GM12865 (cell line): ENCODE results near the gene MICAL3.

ENCODE experiments used
- DNase-seq: peaks from one replicate; pipeline ENCODE4 v3.0.0; 2010; ENCODE audit warnings: low read depth
- H3K4me3 ChIP-seq: 2 replicates; pipeline ENCODE4 v1.5.1; 2011; ENCODE audit warnings: mild to moderate bottlenecking, low read depth, low read length, control low read depth
- TF ChIP-seq, protein P1 (sequence below): IDR thresholded peaks from 2 replicates; pipeline ENCODE4 v1.5.1; 2011; ENCODE audit warnings: low read length, control low read depth, low read depth, inconsistent platforms; ENCODE audit not compliant: insufficient read depth; ENCODE audit errors: missing control alignments

The MICAL3 gene

DNA sequence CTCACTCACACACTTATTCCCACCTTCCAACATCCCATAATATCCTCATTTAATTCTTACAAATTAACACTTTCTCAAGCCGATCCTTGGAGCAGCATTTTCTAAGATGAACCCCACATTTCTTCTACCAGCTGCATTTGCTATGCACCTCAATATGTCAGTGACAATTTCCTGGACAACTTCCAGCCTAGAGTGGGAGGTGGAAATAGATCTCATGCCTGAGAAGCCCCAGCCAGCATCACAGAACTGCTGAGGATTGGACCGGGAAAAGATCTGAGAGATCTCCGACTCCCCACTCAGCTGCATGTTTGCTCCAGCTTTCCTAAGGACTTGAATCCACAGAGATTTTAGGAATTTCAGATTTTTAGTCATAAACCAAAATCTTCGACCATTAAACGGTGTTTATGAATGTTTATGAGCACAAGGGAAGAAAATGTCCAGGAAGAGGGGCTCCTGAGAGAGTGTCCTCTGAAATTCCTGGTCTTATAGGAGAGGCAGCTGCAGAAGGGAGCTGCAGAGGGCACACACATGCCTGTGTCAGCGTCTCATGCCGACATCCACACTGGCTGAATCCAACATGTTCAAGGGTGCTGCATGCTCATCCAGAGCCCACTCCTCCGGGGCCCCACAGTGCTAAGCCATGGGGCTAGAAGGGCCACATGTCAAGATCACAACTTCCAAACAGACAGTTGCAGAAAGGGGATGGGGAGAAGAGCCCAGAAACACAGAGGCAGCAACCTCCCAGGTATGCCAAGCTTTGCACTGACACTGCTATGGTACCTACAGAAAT is 68.6 kb downstream of the MICAL3 start:
- TF ChIP-seq, protein P1, sequence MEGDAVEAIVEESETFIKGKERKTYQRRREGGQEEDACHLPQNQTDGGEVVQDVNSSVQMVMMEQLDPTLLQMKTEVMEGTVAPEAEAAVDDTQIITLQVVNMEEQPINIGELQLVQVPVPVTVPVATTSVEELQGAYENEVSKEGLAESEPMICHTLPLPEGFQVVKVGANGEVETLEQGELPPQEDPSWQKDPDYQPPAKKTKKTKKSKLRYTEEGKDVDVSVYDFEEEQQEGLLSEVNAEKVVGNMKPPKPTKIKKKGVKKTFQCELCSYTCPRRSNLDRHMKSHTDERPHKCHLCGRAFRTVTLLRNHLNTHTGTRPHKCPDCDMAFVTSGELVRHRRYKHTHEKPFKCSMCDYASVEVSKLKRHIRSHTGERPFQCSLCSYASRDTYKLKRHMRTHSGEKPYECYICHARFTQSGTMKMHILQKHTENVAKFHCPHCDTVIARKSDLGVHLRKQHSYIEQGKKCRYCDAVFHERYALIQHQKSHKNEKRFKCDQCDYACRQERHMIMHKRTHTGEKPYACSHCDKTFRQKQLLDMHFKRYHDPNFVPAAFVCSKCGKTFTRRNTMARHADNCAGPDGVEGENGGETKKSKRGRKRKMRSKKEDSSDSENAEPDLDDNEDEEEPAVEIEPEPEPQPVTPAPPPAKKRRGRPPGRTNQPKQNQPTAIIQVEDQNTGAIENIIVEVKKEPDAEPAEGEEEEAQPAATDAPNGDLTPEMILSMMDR, result no peak
- DNase-seq, result no peak
- H3K4me3 ChIP-seq, result no peak overlapping the region

DNA sequence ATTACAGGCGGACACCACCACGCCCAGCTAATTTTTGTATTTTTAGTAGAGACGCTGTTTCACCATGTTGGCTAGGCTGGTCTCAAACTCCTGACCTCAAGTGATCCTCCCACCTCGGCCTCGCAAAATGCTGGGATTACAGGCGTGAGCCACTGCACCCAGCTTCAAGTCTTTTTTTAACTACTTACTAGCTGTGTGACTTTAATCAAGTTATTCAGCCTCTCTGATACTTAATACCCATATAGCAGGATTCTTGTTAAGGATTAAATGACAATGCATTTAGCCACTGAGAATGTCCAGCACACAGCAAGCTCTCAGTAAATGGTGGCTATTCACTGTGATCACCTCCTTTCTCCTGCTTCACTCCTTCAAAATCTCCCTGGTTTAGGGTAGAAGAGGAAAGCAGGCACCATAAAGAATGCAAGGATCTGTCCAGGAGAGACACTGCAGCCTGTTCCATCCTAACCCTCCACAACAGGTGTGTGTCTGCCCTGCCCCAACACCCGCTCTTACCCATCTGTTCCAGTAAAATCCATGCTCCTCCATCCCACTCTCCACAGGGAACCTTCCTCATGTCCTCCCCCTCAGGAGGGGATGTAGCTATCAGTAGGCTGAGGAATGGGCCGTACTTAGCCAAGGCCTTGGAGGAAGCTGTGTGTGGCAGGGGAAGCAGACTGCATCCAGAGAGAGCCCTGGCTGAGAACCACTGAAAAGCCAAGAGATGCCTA is 69.3 kb downstream of the MICAL3 start:
- no peak for DNase-seq
- TF ChIP-seq, protein P1, result no peak
- no peak overlapping the region for H3K4me3 ChIP-seq

DNA sequence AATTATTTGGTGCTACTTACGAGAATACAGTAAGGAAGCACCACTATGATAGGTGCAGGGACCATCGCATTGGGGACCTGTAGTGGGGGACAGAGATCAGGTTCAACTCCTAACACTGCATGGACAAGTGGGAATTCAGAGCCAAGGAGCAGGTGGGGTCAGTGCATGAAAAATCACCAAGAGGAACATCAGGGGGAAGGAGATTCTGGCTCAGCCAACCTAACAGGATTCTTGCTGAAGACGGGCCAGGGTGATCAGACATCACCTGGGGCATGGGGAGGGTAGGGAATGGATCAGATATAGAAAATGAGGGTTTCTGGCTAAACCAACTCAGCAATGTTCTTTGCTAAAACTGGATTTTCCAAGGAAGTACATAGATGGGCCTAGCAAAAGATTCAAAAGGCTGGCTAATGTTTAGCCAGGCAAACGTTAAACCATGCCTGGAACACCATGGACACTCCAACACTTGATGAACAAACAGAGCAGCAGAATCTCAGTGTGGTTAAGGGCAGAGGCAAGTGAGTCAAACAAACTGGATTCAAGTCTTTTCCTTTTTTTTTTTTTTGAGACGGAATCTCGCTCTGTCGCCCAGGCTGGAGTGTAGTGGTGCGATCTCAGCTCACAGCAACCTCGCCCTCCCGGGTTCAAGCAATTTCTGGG is 70.0 kb downstream of the MICAL3 start:
- H3K4me3 ChIP-seq, result no peak overlapping the region
- DNase-seq, result no peak
- TF ChIP-seq, protein P1, result no peak

DNA sequence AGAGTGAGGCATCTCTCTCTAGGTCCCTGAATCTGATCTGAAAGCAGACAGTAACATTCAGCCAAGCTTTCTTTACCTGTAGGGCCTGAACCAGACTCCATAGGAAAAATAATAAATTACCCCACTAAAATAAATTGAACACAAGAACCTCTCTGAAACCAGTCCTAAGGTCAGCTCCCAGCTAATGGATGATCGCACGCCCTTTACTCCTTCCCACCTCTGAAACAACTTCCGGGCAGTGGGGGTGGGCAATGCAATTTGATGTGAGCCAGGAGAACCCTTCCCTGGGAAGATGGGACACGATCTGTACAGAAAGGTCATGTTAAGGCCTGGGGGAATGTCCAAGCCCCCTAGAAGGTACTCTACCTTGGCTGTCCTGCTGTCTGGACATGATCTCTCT is 71.2 kb downstream of the MICAL3 start:
- no peak overlapping the region for H3K4me3 ChIP-seq
- no peak for DNase-seq
- TF ChIP-seq, protein P1, result no peak

DNA sequence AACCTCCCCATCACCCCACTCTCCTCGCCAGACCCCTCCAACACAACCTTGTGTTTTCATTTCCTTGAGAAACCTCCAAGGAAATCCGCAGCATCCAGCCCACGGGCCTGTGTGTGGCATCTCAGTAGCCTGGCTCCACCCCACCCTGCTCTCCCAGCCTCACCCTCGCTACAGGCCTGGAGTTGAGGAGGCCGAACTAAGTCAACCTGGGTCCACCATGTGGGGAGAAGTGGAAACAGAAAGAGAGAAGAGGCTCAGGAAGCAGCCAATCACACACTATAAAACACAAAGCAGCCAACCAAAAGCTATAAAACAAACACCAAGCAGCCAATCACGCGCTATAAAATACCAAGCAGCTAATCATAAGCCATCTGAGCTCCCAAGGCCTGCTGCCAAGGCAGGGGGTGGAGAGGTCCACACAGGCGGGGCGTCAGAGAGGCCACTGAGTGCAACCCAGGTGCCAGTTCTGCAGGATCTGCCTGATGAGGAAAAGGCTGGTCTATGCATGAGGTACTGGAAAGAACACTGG is 72.0 kb downstream of the MICAL3 start:
- no peak for DNase-seq
- TF ChIP-seq, protein P1, result no peak
- no peak overlapping the region for H3K4me3 ChIP-seq

DNA sequence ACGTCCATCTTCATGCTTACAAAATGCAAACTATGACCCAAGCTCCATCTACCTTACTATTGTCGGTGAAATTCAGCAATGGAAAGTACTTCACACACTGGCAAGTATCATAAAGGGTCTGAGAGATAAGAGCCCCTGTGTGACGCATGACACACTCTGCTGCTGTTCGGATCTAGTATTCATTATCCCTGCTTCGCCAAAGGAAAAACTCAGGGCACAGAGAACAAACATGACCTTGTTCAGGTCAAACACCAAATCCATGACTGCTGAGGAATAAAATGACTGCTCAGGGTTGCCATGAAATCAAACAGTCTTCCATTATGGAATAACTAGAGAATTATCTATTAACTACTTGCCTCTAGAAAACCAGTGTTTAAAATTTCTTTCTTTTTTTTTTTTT is 73.0 kb downstream of the MICAL3 start:
- DNase-seq, result no peak
- no peak overlapping the region for H3K4me3 ChIP-seq
- TF ChIP-seq, protein P1, result no peak
